Duodenal mucosa (tissue), 2 donors: ENCODE data around the gene SGSM2.

ENCODE experiments used
- H3K27ac ChIP-seq: one replicate; pipeline ENCODE4 v1.7.0; 2013; ENCODE audit warnings: low read depth, low read length
- H3K27me3 ChIP-seq, 2 donors: one replicate each; pipeline ENCODE4 v1.7.0; 2013; ENCODE audit warnings: low read length in 2 of 2, control low read depth in 1 of 2; ENCODE audit not compliant: insufficient read depth in 2 of 2, control insufficient read depth in 1 of 2
- H3K36me3 ChIP-seq, 2 donors: one replicate each; pipeline ENCODE4 v1.7.0; 2013; ENCODE audit warnings: low read length in 2 of 2, control low read depth in 1 of 2; ENCODE audit not compliant: insufficient read depth in 2 of 2, control insufficient read depth in 1 of 2
- H3K4me1 ChIP-seq, 2 donors: one replicate each; pipeline ENCODE4 v1.7.0; 2013; ENCODE audit warnings: low read length in 2 of 2, control low read depth in 1 of 2; ENCODE audit not compliant: insufficient read depth in 2 of 2, control insufficient read depth in 1 of 2
- H3K4me3 ChIP-seq, 2 donors: one replicate each; pipeline ENCODE4 v1.7.0; 2013; ENCODE audit warnings: low read length in 2 of 2, low read depth in 1 of 2
- H3K9ac ChIP-seq, 2 donors: one replicate each; pipeline ENCODE4 v1.7.0; 2013; ENCODE audit warnings: low read length in 2 of 2, low read depth in 1 of 2
- H3K9me3 ChIP-seq, 2 donors: one replicate each; pipeline ENCODE4 v1.7.0; 2013; ENCODE audit warnings: low read length in 2 of 2, control low read depth in 1 of 2; ENCODE audit not compliant: control insufficient read depth in 1 of 2

The SGSM2 gene, protein sequence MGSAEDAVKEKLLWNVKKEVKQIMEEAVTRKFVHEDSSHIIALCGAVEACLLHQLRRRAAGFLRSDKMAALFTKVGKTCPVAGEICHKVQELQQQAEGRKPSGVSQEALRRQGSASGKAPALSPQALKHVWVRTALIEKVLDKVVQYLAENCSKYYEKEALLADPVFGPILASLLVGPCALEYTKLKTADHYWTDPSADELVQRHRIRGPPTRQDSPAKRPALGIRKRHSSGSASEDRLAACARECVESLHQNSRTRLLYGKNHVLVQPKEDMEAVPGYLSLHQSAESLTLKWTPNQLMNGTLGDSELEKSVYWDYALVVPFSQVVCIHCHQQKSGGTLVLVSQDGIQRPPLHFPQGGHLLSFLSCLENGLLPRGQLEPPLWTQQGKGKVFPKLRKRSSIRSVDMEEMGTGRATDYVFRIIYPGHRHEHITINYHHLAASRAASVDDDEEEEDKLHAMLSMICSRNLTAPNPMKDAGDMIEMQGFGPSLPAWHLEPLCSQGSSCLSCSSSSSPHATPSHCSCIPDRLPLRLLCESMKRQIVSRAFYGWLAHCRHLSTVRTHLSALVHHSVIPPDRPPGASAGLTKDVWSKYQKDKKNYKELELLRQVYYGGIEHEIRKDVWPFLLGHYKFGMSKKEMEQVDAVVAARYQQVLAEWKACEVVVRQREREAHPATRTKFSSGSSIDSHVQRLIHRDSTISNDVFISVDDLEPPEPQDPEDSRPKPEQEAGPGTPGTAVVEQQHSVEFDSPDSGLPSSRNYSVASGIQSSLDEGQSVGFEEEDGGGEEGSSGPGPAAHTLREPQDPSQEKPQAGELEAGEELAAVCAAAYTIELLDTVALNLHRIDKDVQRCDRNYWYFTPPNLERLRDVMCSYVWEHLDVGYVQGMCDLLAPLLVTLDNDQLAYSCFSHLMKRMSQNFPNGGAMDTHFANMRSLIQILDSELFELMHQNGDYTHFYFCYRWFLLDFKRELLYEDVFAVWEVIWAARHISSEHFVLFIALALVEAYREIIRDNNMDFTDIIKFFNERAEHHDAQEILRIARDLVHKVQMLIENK

DNA sequence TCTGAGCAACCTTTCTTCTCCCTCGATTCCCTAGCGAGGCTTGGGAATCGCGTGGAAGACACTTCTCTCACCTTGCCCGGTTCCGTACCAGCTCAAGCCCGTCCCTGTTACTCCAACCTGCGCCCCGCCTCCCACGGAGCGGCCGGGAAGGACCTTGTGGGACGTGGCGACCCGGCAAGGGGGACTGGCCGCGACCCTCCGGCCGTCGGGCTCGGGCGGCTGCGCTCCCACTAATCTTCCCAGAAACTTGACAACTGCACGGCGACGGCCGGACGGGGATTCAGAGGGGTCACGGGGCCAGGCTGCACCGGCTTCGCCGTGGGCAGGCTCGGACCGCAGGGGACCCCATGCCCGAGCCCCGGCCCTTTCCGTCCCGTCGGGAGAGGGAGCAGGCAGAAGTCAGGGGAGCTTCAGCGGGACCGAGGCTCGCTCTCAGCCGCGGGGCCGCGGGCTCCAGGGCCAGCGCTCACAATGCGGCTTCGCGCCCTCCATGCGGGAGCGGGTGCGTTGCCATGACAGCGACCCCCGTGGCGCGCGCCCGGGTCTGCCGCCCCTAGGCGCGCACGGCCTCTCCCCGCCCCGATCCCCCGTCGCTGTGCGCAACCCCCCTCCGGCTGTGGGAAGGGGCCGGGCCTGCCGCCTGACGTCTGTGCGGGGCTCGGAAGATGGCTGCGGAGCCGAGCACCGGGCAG, at the start of gene SGSM2:
Gene SGSM2 (plus strand): TSS at position 650 of the 692 bp plus-strand sequence. CDS start 188 bp downstream, outside the sequence.
- Histone ChIP-seq H3K4me3 (peak within 1 kb of the TSS; percentile 85 to 94), H3K9ac (peak within 1 kb of the TSS; percentile 79 to 86), H3K4me1 (peaks cover 14 to 18% of the 10 kb centered on the region in 2 donors), H3K9me3 (no peaks in the 10 kb centered on the region), H3K36me3 (peaks cover 23 to 32% of the 10 kb centered on the region in 2 donors), H3K27ac (peak within 1 kb of the TSS; percentile 79), H3K27me3 (no peaks in the 10 kb centered on the region)

DNA sequence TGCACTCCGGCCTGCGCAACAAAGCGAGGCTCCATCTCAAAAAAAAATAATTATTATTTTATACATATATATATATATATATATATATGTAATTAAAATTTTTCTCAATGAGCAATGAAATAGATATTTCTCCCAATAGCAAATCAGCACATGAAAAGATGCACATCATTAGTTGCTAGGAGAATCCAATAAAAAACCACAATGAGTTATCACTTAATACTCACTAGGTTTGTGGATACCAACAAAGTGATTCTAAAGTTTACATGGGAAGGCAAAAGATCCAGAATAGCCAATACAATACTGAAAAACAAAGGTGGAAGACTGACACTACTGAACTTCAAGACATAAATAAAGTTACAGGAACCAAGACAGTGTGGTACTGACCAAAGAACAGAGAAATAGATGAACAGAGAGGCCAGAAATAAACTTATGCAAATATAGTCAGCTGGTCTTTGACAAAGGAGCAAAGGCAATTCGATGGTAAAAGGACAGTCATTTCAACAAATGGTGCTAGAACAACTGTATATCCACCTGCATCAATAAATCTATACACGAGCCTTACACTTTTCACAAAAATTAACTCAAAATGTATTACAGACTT, 47.3 kb upstream of the SGSM2 start:
- H3K27me3 ChIP-seq = no peaks in the 10 kb centered on the region
- no peak overlapping the region for H3K4me3 ChIP-seq
- H3K9me3 ChIP-seq = no peaks in the 10 kb centered on the region
- H3K9ac ChIP-seq = no peak overlapping the region
- no peaks in the 10 kb centered on the region for H3K4me1 ChIP-seq
- peaks cover 22 to 57% of the 10 kb centered on the region in 2 donors for H3K36me3 ChIP-seq
- no peak overlapping the region for H3K27ac ChIP-seq

DNA sequence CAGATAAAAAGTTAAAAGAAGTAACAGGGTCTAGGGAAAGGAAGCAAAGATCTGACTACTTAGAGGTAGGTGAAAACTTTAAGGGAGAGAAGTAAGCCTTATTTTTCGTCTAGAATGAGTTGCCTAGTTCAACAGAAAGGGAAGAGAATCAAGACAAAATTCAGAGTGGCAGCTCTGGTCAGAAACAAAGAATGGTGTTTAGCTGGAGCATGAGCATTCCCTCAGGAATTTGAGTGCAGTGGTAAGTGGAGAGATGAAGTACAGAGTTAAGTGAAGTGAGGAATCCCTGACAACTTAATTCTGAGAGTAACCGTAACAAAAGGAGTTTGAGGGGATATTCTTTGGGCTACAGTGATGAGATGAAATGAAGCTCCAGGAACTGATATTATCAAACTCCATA, 45.2 kb upstream of the SGSM2 start:
- Histone ChIP-seq H3K9me3 (no peaks in the 10 kb centered on the region), H3K27me3 (no peaks in the 10 kb centered on the region), H3K4me1 (no peaks in the 10 kb centered on the region), H3K9ac (no peak overlapping the region), H3K4me3 (no peak overlapping the region), H3K27ac (no peak overlapping the region), H3K36me3 (peaks cover 34 to 72% of the 10 kb centered on the region in 2 donors)

DNA sequence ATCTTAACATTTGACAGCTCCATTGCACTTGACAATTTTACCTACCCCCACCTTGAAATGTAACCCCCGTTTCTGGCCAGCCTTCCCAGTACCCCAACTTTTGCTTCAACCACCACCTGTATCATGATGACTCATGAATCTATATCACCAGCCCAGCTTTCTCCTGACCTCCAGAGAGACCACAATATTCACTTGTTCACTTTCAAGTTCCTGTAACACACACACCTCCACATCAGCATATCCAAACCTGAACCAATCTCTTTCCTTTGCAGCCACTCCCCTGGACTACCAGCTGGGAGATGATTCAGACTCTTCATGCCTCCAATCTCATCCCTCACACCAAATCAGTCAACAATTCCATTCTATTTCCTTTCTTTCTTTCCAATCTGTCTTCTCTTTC, 41.7 kb upstream of the SGSM2 start:
- Histone ChIP-seq H3K36me3 (peaks cover 48 to 78% of the 10 kb centered on the region in 2 donors), H3K4me3 (no peak overlapping the region), H3K27me3 (no peaks in the 10 kb centered on the region), H3K9ac (no peak overlapping the region), H3K27ac (no peak overlapping the region), H3K4me1 (no peaks in the 10 kb centered on the region), H3K9me3 (no peaks in the 10 kb centered on the region)

DNA sequence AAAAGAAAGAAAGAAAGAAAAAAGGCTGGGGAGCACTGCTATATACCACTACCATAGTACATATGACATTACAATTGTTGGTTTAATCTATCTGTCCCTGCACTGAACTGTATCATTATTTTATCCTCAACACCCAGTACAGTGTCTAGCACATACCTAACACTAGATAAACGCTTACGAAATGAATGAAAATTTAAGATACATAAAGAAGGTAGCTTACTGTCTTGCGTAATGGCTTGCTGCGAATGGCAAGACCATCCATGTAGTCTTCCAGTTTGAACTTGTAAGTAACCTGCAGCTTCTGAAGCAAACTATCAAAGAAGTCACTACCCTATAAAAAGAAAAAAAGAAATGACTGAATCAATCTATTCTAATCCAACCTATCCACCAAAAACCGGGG, 40.3 kb upstream of the SGSM2 start:
- no peaks in the 10 kb centered on the region for H3K27me3 ChIP-seq
- H3K9me3 ChIP-seq = no peaks in the 10 kb centered on the region
- no peak overlapping the region for H3K27ac ChIP-seq
- H3K4me1 ChIP-seq = peaks cover 0 to 3% of the 10 kb centered on the region in 2 donors
- peaks cover 49 to 66% of the 10 kb centered on the region in 2 donors for H3K36me3 ChIP-seq
- H3K4me3 ChIP-seq = no peak overlapping the region
- H3K9ac ChIP-seq = no peak overlapping the region

DNA sequence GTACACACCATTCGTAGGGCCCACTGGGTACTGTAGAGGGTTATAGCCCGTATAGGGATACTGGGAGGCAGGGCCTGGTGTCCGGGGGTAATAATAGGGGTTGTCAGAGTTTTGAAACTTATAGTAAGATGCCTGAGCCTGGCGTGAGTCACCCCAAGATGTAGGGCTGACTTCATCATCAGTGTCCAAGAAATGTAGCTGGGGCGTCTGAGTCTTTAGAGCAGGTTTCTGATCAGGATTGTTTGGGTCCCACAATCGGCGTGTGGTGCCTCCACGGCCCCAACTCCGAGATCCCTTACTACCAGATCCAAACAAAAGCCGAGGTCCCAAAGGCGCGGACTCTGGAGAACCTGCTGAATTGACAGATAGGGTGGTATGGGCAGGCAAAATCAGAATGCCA, 38.2 kb upstream of the SGSM2 start:
- Histone ChIP-seq H3K36me3 (peaks cover 33 to 52% of the 10 kb centered on the region in 2 donors), H3K9ac (no peak overlapping the region), H3K4me3 (no peak overlapping the region), H3K9me3 (no peaks in the 10 kb centered on the region), H3K4me1 (peaks cover 0 to 12% of the 10 kb centered on the region in 2 donors), H3K27ac (no peak overlapping the region), H3K27me3 (no peaks in the 10 kb centered on the region)

DNA sequence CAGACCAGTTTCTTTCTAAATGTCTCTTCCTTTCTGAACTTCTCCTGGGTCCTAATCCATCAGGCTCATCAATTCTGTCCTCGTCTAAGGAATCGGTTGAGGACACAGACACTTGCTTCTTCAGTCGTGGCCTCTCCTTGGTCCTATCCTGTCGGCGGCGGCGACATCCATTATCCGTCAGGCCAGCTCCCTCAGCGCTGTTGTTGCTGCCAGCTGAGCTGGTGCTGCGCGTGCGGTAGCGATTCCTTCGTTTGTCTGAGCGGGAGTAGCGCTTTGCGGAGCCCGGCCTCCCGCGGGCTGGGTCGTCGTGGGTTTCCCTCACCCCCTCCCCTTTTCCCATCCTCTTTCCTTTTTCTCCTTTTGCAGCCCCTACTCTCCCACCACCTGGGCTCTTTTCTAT, 37.5 kb upstream of the SGSM2 start:
- Histone ChIP-seq H3K9ac (no peak overlapping the region), H3K9me3 (no peaks in the 10 kb centered on the region), H3K27ac (no peak overlapping the region), H3K27me3 (no peaks in the 10 kb centered on the region), H3K4me1 (peaks cover 0 to 12% of the 10 kb centered on the region in 2 donors), H3K4me3 (no peak overlapping the region), H3K36me3 (peaks cover 31 to 46% of the 10 kb centered on the region in 2 donors)

DNA sequence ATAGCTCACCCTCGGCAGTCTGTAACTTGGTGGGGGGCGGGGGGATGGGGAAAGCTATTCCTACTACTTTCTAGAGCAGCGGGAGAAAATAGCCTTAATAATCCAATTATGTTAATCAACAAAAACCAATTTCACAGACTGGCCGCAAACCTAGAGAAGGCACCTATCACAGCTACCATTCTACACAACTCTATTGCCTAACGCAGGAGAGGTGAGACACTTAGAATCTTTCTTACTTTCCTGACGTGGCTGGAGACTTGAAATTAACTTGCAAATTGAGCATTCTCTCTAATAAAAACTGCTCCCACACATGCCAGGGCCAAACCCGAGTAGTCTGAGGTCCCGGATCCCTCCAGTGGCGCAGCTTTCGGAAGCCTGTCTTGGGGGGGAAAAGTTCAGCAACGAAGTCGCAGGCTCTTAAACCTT, 34.5 kb upstream of the SGSM2 start:
- H3K36me3 ChIP-seq = peaks cover 12 to 16% of the 10 kb centered on the region in 2 donors
- H3K27me3 ChIP-seq = no peaks in the 10 kb centered on the region

More for the DNA sequence above, 34.5 kb upstream of the SGSM2 start:
- Histone ChIP-seq H3K4me1 (peaks cover 0 to 12% of the 10 kb centered on the region in 2 donors), H3K9me3 (no peaks in the 10 kb centered on the region), H3K27ac (peak overlapping the region; percentile 90), H3K9ac (peak overlapping the region; percentile 71 to 93), H3K4me3 (peak overlapping the region; percentile 84 to 92)
